Lower leg skin (tissue), 4 donors: ENCODE results near the gene PSORS1C1. TPM values are rescaled to one million over a fixed set of nuclear protein-coding genes. Genes with fewer than 3 reads are reported as not detected.

ENCODE experiments used
- DNase-seq, 2 donors: peaks; one replicate each; pipeline ENCODE4 v3.0.0-alpha.2; 2019; ENCODE audit warnings: low spot score in 2 of 2
- H3K4me3 ChIP-seq: fragments of 200-600 bp; sonication (generic); 2 replicates; pipeline ENCODE4 v1.5.1; 2017; ENCODE audit warnings: mild to moderate bottlenecking, low read depth; ENCODE audit not compliant: poor library complexity, severe bottlenecking
- POLR2A ChIP-seq, 2 donors: fragments of 450-650 bp; IDR thresholded peaks; one replicate each; pipeline ENCODE4 v1.6.1; 2016 to 2017; ENCODE audit warnings: antibody characterized with exemption in 2 of 2, mild to moderate bottlenecking in 1 of 2, moderate library complexity in 1 of 2
- WGBS, 2 donors: methylation state at CpG; one replicate each; pipeline ENCODE4 v1.1.5; 2018; 5-methylcytosine and 5-hydroxymethylcytosine counted together
- intact Hi-C: fragments of 100-400 bp; cut with DNase I; formaldehyde crosslinking; loops from one replicate; pipeline ENCODE4 v1.15.0; 2023; ENCODE audit warnings: low total_unique reads
- total RNA-seq, 4 donors: library from RNA; depleted of rRNA; stranded (reverse); fragments of >200 nt; gene quantifications; one replicate each; pipeline ENCODE4 v1.1.0, GENCODE V29; 2016
- TF ChIP-seq, protein P1 (sequence below), 3 donors: fragments of 450-650 bp; IDR thresholded peaks; one replicate each; pipeline ENCODE4 v1.5.1; 2016; ENCODE audit warnings: antibody characterized with exemption in 3 of 3, mild to moderate bottlenecking in 3 of 3, moderate library complexity in 2 of 3

The PSORS1C1 gene
- total RNA-seq, 4 donors from 2014 or later: 1.8 to 21.4 (median 6.2) TPM

DNA sequence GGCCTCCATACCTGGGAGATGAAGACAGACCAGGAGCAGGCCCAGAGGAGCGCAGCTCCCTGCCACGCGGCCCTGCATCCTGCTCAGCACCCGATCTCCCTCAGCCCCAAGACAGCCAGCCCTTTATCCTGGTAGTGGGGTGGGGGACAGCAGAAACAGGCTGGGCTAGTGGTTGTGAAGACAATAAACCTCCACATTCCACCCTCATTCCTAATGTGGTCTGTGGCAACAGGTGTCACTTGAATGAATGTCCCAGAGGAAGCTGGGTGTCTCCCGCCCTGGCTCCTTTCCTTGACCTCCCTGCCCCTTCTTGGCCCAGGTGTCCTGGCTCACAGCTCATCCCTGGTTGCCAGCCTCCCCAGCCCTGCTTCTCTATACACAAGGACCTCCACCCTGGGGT is 2.1 kb upstream of the PSORS1C1 start, which contains the start of gene C6orf15:
TSS of gene C6orf15 (minus strand) at position 98 of the 400 bp plus-strand sequence. CDS start at position 78, 20 bp downstream.
- no peak for DNase-seq
- no peak for TF ChIP-seq POLR2A (IDR thresholded peaks at IDR 0.05)
- TF ChIP-seq, protein P1, sequence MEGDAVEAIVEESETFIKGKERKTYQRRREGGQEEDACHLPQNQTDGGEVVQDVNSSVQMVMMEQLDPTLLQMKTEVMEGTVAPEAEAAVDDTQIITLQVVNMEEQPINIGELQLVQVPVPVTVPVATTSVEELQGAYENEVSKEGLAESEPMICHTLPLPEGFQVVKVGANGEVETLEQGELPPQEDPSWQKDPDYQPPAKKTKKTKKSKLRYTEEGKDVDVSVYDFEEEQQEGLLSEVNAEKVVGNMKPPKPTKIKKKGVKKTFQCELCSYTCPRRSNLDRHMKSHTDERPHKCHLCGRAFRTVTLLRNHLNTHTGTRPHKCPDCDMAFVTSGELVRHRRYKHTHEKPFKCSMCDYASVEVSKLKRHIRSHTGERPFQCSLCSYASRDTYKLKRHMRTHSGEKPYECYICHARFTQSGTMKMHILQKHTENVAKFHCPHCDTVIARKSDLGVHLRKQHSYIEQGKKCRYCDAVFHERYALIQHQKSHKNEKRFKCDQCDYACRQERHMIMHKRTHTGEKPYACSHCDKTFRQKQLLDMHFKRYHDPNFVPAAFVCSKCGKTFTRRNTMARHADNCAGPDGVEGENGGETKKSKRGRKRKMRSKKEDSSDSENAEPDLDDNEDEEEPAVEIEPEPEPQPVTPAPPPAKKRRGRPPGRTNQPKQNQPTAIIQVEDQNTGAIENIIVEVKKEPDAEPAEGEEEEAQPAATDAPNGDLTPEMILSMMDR (IDR thresholded peaks at IDR 0.05): no peak
- H3K4me3 ChIP-seq: no peak within 1 kb of the TSS
- intact Hi-C loops: no loop called here
- 78 to 92% methylated on average over 5 of the region's 5 CpGs for WGBS, 2 donors

DNA sequence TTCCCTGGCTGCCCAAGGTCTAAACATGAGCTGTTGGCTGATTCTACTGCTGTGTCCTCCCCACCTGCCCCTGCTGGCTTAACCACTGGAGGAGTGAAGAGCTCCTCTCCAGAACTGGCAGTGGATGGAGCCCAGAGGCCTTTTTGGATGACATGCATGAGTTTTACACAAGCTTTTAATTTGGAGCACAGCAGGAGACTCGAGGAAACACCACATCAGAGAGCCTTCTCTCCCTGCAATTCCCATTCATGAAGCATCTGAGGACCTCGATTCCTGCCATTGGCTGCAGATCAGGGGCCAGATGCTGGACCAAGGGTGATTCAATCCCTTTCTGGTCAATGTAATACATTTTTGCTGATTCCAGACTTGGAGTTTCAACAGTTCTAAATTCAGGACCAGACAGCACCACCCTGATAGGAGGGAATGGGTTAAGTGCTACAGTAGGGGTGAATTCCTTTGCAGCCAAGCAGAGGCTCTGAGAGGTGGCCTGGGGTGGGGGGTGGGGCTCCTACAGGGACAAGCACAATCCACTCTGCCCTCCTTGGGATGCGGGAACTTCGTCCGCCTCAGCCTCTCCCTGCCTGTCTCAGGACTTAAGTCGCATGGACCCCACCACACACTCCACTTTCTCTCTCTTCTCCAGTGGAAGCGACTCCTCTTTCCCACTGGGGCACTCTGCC is 599 bp upstream of the PSORS1C1 start:
- intact Hi-C loops: no loop called here
- DNase-seq: no peak
- no peak for TF ChIP-seq POLR2A (IDR thresholded peaks at IDR 0.05)
- TF ChIP-seq, protein P1 (IDR thresholded peaks at IDR 0.05): no peak
- H3K4me3 ChIP-seq: no peak overlapping the region
- 45 to 51% methylated on average over 7 of the region's 7 CpGs for WGBS, 2 donors

DNA sequence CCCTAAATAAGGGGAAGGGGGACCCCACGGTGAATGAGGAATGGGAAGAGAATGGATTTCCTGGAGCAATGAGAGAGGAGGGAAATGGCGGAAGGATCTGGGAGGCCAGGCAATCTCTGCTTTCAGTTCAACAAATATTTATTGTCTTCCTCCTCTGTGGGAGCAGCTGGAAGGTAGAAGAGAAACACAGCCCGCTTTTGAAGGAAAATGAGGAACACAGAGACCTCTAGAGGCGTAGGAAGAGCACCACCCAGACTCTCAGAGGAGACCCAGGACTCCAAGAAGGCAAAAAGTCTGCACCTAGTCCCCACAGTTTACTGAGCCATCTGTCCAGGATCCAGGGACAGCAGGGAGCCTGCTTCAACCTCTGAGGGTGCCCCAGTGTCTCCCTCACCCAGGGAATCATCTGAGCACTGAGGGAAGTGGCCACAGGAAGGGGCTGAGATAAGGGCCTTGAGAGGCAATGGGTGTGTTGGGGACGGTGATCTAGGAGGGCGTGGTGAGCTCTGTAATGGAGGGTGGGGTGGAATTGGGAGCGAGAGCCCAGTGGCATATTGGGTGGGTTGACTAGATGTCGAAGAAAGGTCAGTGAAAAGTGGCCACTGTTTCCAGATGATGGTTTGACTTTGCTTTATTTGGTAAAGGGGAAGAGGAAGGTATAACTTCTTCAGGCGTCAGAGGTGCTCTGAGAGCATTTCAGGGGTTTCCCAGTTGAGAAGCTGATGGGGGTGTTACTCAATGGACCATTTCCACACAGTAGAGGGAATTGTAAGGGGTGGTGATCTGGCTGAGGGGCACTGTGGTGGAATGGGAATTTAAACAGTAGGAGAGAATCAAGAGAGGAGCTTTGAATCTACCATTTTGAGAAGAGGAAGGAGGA is 610 bp downstream of the PSORS1C1 start:
- no peak for TF ChIP-seq POLR2A (IDR thresholded peaks at IDR 0.05)
- TF ChIP-seq, protein P1 (IDR thresholded peaks at IDR 0.05): no peak
- no peak for DNase-seq
- intact Hi-C loops: no loop called here
- no peak overlapping the region for H3K4me3 ChIP-seq
- 37 to 39% methylated on average over 9 of the region's 9 CpGs for WGBS, 2 donors

DNA sequence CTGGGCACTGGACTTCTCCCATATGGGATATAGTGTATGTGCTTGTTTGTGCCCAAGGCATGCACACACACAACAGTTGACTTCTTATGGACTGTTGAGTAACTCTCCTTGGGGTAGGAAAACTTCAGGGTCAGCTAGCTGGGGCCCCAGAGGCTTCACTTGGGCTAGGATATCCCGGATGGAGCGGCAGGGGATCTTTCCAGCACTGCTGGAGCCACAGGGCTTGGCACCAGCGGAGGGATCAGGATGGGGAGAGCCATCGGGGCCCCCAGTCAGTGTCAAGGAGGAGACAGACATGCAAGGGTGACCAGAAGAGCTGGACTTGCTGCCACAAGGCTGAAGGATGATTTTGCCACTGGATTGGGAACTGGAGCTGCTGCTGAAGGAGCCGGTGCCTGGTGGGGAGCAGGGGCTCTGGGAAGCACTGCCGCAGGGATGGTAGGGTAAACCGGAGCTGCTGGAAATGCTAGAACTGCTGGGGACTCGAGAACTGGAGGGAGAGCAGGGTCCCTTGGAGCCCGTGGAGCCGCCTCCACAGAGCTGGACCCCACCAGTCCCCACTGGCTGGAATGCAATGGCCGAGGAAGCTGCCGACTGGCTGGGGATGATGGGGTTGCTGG is 1.5 kb downstream of the PSORS1C1 start:
- intact Hi-C loops: no loop called here
- DNase-seq: no peak
- H3K4me3 ChIP-seq: no peak overlapping the region
- WGBS, 2 donors: 93 to 98% methylated on average over 12 of the region's 12 CpGs
- TF ChIP-seq POLR2A (IDR thresholded peaks at IDR 0.05): no peak
- TF ChIP-seq, protein P1 (IDR thresholded peaks at IDR 0.05): no peak

DNA sequence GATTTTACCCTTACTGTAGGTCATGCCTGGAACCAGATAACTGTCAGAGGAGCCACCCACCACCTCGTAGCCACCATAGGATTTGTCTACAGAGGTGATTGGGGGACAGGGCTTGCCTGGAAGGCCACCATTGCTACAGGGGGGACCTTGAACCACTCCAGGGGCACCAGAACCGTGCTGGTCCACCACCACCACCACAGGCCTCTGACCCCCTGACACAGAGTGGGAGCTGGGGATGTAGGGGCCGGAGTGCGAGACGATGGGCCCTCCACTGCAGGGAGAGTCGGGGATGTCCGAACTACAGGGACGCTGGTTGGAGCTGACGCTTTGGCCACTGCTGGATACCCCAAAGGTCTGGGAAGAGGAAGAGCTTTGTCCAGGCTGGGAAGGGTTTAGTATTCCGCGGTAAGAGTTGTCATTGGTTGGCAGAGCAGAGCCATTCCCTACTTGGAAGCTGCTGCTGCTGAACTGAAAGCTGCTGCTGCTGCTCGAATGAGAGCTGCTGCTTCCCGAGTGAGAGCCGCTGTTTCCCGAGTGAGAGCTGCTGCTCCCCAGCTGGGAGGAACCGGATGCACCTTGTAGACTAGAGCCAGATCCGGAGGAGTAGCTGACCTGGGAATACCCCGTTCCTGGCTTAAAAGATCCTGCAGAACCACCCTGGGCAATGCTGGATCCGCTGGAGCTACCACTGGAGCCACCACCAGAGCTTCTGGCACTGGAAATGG is 2.2 kb downstream of the PSORS1C1 start:
- 51 to 56% methylated on average over 18 to 19 of the region's 19 CpGs for WGBS, 2 donors
- H3K4me3 ChIP-seq: no peak overlapping the region
- TF ChIP-seq, protein P1 (IDR thresholded peaks at IDR 0.05): no peak
- TF ChIP-seq POLR2A (IDR thresholded peaks at IDR 0.05): no peak

More for the DNA sequence above, 2.2 kb downstream of the PSORS1C1 start:
- intact Hi-C loops: no loop called here
- no peak for DNase-seq
